GM21723 (cell line): ENCODE results near the gene CCDC24.

Experiments used
- ATAC-seq: cut with Tn5 transposase; IDR thresholded peaks from one replicate; pipeline ENCODE4 v1.9.1; 2021; ENCODE audit warnings: mild to moderate bottlenecking, moderate library complexity; ENCODE audit not compliant: unreplicated experiment

Gene CCDC24

GRCh38 chr1:44037154-44037553 is 45.8 kb downstream of the CCDC24 start:
- no peak for ATAC-seq

- no peak for ATAC-seq
Measured at GRCh38 chr1:44038876-44039657, 47.7 kb downstream of the CCDC24 start.

DNA sequence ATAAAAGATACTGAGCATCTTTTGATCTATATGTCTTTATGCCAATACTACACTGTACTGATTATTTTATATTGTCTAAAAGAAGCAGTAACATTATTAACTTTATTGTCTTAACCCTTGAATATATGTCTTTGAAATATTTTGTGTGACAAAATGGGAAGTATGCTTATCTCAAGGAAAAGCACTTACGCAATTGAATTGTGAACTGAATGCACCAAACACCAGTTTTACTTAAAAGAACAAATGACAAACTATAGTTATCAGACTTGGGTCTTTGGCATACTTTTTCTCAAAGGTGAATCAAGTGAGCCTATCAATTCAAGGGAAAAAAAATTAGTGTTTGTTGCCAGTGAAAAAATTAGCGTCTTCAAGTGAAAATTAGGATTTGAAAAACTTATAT is 49.0 kb downstream of the CCDC24 start:
- no peak for ATAC-seq

- ATAC-seq, result no peak
Measured at GRCh38 chr1:44040846-44041245, 49.4 kb downstream of the CCDC24 start.

DNA sequence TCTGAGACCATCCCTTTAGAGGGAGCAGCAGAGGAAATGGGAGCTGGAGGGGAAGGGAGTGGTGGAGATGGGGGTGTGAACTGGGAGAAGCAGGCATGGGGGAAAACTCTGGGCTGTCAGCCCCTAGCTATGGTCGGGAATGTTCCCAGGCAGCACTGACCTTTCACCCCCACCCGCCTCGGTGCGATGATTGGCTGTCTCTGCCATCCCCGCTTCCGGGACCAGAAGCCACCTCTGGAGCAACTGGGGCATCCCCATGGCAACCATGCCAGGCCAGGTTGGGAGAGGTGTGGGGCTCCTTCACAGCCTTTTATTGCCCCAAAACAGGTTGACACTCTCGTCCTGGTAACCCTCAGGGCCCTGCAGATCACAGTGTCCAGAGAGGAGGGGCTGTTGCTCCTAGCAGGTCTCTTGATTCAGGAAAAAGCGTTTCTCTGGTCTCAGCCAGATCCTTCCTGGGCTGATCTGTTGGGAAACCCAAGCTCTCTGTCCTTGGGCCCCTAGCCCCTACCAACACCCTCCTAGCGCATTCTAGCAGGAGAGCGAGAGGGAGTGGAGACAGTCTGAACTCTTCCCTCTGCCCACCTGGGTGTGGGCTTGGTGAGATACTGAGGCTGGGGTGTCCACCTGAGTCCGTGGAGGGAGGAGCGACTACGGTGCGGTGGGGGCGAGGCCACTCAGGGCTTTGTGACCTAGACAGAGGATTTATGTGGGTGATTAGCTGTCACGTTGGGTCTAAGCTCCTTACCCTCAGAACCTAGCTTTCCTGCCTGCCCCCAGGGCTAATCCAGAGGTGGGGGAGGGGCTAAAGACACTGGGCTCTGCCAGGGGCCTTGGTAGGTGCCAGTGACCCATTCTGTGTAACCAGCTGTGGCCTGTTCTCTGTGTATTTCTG is 52.0 kb downstream of the CCDC24 start:
- no peak for ATAC-seq

DNA sequence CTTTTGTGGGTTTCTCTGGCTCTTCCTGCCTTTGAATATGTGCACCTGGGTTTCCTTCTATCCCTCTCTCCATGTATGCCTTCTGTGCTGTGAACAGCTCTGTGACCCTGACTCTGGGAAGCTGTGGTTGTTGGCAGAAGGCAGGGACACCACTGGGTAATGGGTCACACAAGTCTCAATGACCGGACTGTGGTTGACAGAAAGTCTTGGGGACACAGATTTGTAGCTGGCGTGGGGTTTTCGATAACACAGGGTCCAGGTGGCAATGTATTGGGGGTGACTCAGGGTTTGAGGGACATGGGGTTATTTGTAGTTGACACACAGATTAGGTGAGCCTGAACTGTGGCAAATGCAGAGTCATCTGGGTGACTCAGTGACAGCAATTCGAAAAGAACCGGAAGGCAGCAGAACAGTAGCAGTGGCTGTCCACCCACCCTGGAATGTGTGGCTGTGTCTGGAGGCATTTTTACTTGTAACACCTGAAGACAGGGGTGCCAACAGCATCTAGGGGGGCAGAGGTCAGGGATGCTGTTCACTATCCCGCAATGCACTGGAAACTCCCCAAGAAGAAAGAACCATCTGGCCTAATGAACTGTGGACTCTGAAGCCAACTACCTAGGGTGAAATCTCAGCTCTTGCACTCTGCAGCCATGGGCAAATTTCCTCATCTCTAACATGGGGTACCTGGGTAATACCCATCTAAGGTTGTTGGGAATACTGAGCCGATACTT is 52.8 kb downstream of the CCDC24 start:
- no peak for ATAC-seq

DNA sequence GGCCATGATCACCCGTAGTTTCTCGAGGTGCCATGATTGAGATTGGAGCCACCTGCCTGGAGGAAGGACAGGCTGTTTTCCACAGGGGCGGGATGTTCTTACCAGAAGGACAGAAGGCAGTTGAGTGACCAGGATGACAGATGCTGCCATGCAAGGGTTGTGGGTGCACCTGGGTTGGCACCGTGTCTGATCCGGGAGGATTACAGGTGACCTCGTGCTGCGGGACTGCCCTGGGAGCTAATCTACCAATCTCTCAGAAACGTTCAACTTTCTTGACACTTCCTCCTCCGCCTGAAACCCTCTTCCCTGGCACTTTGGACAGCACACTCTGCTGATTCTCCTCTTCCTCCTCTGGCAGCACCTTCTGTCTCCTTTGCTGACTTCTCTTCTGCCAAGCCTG is 53.7 kb downstream of the CCDC24 start:
- ATAC-seq, result no peak
